ENCODE results near the gene RBM20.
"Not testable (repeated sequence)": the region's sequence is repeated elsewhere in the genome, so short reads cannot be mapped to it uniquely, and the experiment has no call there.

RBM20 gene

DNA sequence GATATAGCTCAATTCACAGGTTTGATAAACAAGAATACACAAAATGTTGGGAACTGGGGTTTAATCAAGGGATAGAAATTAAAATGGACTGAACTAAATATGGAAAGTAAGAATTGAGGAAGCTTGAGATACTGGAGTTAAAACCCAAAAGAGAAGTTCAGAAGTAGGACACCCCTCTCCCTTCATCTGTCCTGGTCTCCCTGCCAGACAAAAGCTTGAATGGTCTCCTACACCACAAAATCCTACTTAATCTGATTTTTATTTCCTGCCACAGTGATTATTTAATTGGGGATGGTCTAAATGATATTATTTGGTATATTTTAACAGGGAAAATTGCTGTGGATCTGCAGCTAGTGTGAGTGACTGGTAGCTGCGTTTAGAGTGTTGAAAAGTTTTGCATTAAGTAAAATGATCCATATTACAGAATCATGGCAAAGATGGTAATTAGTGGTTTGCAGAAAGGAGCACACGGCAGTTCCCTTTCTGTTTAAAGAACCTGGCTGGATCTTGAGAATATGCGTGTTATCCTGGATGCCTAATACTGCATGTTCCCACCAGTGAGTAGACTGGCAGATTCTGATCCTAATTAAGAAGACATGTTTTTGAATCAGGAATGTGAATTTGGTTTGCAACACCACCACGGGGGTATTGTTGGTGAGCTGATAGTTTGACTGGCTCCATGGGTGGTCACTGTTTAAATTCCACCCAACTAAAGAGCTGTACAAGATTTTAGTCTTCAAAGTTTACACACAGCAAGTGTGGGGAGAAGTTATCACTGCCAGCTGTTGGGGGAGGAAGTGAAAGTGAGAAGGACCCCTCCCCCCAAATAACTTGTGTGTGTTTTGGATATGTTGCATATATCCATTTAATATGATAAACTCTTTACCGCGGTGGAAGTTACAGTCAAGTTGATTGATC lies 5.5 kb downstream of the RBM20 start:
- peak; percentile 65 for DNase-seq

DNA sequence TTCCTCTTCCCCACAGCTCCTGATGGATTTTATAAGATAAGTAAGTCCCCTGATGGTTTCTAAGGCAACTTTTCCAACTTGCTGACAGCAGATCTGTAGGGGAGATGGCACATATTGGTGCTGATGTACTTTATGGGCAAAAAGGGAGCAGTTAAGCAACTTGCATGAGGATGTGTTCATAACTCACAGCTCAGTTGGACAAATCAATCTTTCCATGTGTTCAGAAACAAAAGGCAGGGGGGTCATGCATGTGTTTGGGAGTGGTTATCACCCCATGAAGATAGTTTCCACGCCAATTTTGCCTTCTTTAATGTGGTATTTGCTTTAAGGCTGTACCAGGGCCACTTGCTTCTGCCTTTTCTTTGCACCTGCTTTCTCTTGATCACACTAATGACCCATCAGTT lies 6.1 kb downstream of the RBM20 start:
- peak; percentile 62 for DNase-seq

DNA sequence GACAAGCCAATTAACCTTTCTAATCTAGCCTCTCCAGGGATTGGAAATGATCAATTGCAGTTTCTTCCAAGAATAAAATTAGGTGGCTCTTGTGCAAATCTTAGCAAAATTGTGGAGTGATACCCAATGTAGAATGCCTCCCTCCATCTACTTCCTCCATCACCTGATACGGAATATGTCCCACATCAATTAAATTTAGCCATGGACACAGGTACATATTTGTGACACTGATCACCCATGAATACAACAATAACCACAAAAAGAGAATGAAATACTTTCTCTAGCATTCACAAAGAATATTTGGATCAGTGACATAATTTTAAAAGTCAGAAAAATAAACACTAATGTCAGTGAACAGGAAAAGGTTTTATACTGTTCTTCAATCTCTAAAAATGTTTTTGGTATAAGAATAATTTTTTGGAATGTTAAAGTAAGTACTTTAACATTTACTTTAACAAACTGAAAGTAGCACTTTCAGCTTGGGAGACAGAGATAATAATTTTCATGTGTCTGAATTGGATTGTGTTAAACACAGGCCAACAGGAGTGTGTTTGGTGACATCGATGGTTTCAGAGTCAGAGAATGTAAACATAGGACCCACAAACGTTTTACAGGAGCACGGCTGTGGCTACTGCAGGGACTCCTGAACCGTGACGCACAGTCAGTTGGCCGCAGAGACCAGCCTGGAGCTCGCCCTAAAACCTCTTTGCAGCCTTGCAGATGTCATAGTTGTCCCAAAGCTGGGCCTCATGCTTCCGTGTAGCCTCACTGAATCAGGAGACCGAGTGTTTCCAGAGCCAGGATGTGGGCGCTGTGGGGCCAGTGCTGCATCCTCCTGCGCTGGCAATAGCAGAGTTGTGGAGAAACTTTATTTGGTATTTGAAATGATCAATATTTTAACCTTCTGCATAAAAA lies 7.2 kb downstream of the RBM20 start:
- peak; percentile 81 for DNase-seq

DNA sequence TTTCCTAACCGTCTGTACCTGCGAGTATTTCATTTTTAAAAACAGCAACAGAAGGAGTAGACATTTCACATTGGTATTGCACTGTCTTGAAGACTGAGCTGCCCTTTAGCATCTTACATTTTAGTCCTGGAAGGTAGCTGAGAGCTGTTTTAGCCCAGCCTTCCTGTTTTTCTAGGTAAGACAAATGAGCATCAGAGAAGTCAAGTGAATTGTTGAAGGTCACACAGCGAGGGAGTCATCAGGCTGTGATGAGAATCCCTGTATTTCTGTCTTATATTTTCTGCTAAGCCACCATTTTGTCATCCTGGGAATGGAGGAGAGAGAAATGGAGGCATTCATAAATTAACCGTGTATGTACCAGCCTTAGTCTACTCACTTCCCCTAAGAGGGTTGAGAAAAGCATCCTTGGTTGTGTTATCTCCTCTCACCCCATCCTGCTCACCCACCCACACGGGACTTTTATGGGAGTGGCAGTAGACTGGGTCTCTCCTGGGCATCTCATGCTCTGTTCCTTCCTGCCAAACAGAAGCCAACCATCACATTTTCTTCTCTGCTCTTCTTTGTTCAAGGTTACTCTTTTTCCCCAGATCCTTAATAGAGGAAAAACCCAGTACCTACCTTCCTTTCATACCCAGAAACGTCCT lies 8.5 kb downstream of the RBM20 start:
- no peak for DNase-seq

DNA sequence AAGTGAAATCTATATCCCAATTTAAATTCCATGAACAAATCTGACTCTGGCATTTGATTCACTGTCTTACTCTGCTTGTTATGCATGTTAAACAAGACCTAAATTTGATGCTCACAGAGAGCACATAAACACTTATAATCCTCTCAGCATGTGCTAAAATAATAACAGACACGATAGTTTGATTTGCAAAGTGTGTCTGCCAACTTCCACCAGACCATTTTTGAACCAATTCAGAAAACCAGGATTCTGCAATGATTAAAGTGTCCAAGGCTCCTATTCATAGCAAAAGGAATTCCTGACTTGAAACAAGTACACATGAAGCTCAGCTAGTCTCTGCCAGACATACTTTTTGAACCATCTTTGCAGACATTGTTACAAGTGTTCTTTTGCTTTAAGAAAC lies 11.2 kb downstream of the RBM20 start:
- DNase-seq, result no peak

DNA sequence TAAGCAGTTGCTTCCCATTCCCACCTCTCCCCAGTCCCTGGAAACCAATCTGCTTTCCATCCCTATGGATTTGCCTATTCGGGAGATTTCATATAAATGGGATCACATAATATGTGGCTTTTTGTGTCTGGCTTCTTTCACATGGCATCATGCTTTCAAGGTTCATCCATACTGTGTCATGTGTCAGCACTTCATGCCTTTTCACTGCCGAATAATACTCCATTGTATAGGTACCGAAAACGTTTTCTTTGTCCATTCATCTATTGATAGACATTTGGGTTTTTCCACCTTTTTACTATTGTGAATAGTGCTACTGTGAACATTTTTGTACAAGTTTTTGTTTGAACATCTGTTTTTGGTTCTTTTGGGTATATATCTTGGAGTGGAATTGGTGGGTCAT lies 12.5 kb downstream of the RBM20 start:
- DNase-seq, result no peak

DNA sequence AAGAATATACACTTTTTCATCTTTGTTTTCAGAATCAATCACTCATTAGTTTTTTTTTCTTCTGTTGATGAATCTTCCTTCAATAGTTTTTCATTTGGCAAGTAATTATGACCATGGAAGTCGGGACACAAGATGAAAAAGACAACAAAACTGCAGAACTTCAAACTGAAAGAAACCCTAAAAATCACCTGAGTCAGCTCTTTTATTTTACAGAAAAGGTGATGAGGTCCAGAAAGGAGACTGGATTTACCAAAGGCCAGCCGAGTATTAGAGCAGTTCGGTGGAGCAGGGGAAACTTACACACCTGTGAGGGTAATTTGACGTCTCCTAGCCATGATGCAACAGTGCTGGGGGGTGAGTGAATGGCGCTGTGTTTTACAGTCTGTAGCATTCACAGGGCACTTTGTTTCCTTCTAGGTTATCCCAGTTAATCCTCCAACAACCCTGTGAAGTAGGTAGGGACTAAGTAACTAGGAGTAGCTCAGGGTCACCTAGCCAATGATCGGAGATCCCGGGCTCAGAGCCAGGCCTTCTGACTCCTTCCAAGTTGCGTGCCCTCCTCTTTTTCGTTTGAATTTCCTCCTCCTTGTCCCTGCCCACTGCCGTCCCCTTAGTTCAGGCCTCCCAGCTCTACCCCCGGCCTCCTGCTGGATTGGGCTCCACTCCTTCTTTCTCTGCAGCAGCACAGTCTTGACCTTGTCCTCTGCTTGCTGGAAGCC lies 14.0 kb downstream of the RBM20 start:
- no peak for DNase-seq

DNA sequence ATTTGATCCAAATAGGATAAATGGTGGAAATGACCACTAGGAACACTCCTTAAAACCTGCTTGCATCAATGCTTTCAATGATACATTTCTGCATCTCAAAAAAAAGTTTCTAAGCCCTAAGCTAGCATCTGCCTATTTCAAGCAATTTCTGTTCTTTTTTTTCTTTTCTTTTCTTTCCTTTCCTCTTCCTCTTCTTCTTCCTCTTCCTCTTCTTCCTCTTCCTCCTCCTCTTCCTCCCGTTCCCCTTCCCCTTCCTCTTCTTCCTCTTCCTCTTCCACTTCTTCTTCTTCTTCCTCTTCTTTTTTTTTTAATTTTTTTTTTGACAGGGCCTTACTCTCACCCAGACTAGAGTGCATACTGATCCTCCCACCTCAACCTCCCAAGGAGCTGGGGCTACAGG lies 15.4 kb downstream of the RBM20 start:
- DNase-seq, result no peak

DNA sequence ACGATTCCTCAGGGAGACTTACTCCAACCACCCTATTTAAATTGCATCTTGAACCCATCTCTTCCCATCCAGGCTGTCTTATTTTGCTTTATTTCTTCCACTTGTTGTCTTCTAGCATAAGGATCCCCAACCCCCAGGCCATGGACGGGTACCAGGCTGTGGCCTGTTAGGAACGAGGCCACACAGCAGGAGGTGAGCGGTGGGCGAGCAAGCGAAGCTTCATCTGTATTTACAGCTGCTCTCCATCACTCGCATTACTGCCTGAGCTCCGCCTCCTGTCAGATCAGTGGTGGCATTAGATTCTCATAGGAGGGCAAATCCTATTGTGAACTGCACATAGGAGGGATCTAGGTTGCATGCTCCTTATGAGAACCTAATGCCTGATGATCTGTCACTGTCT lies 16.2 kb downstream of the RBM20 start:
- DNase-seq, result not testable (repeated sequence)

DNA sequence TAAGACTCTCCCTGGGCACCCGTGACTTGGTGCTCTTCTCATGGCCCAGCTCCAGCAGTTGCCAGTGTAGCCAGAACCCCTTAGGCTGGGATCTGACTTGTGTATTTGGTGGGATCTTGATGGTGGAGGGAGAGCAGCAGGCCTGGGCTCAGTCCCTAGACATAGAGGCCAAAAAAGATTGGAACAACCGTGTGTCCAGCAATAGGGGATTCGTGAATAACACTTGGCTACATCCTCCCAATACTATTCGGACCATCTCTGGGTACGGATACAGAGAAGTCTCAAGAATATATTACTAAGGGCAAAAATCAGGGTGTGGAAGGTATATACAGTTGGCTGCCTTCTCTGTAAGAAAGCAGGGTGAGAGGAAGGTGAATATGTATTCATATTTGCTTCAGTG lies 17.2 kb downstream of the RBM20 start:
- no peak for DNase-seq

DNA sequence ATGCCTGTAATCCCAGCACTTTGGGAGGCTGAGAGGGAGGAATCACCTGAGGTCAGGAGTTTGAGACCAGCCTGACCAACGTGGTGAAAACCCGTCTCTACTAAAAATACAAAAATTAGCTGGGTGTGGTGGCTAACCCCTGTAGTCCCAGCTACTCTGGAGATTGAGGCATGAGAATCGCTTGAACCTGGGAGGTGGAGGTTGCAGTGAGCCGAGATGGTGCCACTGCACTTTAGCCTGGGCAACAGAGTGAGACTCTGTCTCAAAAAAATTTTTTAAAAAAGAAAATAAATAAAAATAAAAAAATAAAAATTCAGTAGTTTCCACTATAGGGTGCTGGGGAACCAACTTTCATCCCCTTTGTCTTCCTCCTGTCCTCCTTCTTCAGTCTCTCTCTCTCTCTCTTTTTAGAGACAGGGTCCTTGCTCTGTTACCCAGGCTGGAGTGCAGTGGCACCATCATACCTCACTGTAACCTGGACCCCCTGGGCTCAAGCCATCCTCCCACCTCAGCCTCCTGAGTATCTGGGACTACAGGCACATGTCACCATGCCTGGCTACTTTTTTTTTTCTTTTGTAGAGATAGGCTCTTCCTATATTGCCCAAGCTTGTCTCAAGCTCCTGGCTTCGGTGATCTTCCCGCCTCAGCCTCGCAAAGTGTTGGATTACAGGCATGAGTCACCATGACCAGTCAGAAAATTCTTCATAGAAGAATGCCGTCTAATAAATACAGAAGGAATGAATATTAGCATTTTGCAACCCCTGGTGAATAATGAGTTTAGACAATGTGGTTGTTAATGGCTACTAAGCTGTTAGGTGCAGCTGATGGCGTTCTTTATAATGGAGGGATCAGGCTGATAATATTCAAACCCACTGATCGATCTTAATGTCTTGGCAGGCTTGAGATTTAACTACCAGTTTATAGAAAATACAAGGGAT lies 20.6 kb downstream of the RBM20 start:
- peak; percentile 91 for DNase-seq

DNA sequence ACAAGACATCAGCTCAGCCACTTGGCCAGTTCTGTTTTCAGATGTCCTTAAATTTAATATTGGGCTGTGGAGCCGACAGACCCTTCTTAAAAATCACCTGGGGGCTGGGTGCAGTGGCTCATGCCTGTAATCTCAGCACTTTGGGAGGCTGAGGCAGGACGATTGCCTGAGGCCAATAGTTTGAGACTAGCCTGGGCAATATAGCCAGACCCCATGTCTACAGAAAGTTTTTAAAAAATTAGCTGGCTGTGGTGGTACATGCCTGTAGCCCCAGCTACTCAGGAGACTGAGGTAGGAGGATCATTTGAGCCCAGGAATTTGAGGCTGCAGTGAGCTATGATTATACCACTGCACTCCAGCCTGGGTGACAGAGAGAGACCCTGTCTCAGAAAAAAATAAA lies 22.1 kb downstream of the RBM20 start:
- DNase-seq, result not testable (repeated sequence)

DNA sequence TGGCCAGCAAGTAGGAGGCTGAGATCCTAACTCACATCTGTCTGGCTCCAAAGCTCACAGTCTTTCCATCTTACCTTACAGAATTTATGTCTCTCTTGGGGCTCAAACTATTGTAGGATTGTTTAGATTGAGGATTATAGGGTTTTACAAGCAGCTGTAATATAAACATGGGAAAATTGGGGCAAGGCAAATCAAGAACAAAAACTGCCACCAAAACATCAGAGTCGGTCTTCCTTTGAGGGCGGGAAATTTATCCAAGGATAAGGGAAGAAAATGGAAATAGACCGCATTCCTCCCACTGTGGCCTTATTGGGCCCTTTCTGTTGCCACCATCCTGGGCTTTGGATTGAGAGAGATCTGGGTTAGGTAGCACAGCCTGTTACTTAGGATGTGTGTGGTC lies 22.5 kb downstream of the RBM20 start:
- no peak for DNase-seq

DNA sequence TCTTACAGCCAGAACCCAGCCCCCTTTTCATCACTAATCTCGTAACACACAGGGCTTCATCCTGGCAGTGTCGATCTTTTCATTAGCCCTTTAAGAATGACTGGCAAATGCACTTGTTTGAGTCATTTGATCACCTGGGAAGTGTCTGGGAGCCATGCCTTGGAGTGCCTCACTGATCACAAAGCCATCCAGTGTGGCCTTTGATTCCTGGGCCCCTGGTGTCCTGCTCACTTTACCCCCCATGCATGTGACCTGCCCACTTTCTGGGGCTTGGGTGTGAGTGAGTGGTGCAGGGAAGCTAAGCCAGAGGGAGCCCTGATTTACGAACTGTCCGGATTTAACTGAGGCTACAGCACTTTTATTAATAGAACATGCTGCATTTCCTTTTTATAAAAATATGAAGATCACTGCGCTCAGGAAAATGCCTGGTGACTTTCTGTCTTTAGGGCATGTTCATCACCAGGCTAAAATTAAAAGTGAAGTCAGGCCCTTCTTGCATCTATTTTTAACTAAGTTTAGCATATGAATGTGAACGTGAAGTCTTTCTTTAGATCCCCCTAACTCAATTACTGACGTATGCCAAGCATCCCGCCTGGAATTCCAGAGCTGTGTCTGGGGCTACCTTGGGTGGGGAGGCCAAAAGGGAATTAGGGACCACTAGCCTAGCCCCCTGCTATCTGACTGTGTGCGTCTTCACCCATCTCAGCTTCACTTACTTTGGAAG lies 23.6 kb downstream of the RBM20 start:
- no peak for DNase-seq

DNA sequence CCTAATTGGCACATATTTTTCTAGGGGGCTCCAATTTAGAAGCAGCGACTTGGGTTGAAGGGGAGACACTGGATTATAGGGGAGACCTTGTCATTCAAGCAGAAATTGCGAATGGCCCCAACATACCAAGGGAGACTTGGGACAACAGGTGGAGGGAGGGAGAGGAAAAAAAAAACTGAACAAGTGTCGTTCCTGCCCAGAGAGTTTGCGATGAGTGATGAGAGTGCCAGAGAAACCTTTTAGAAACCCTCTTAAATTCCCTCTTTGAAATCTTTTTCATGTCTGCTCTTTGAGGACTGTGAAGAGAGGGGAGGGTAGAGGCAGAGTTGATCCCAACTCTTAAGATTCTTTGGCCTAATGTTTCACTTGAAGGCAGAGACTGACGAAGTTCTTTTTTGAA lies 24.3 kb downstream of the RBM20 start:
- no peak for DNase-seq

DNA sequence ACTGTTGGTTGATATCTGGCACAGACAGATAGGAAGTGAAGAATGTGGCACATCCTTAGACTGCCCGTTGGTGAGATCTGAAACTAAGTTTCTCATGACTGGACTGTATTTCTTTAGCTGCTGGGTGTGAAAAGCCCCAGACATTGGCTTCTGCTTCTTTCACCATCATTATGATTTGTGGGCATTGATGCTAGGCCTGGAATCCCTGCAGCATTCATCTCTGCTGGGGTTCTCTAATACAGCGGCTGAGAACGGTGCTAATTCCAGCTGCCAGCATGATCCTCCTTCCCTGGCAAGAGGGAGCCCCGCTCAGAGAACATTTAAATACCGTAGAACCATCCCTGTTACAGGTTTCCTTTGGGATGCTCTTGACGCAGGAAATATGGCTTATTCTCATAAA lies 26.2 kb downstream of the RBM20 start:
- no peak for DNase-seq

DNA sequence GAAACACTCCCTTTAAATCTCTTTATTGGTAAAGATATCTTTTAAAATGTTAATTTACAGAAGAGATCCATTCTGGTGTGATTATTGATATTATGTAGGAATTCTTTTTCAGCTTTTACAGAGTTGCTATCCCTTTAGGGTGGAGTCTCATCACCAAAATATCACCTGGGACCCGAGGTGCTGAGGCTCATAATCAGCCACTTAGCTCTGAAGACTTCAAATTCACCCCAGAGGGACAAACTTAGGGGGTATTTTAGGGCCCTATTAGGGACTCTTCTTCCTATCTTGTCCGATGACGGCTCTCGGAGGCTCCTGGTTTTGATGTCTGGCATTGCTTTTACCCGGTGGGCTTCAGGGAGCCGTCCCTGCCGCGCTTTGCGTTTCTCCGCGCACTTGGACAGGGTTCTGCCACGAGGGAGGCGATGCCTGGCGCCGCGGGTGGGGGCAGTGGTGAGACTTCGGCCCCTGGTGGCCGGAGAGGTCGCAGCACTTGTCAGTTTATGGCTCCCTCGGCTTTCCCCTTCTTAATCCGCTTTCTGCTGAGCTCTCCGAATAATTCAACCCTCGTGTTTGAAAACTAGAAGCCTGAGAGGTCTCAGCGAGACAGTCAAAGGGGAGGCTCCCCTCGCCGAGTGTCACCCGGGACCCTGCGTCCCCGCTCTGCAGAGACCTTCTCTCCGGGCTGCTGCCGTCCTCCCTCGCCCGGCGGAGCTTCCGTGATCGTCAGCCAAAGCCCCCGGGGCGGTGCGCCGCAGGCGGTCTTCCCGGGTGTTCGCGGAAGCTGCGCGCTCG lies 27.8 kb downstream of the RBM20 start:
- peak; percentile 50 for DNase-seq

DNA sequence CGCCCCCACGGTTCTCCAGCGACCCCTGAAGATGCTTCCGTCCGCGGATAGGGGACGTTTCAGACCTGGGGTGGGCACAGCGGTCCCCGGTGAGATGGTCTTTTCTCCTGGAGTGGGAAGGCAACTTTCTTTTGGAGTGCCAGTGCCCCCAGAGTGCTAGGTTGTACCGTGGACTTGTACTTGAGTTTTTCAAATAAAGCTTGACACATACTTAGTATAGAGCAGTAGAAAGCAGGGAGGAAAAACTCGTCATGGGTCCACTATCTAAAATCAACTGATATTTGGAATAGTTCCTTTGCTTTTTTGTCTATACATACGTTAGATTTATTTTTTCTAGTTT lies 28.4 kb downstream of the RBM20 start:
- DNase-seq, result no peak

DNA sequence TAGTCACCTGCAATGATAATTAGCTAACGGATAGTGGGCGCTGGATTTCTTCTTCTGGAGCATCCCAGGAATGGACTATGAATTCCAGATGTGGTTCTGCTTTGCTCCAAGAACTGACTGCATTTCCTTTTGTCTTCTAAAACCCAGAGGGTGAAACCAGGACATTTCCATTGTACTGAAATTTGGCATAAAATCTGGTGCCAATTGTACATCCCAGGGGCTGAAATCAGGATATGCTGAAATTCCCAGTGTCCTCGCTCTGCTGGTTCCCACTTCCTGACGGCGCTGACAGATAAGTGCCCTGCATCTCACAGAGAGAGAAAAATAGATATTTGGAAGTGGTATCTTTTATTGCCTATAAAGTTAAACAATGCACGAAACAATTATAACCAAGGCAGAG lies 31.9 kb downstream of the RBM20 start:
- DNase-seq, result no peak
